ENCODE results near the gene MAP3K5.

DNA sequence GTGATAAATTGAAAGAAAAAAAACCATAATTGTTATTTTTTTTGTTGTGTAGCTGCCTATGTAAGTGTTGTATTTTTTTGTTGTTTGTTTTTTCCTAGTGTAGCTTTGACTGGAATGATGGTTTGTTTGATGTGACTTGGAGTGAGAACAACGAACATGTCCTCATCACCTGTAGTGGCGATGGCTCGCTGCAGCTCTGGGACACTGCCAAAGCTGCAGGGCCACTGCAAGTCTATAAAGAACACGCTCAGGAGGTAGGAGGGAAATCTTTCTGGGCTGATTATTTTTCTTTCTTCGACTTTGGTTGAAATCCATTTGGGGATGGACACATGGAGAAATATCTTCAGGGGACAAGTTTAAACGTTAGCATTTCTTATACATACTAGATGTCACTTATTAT lies 33.9 kb upstream of the MAP3K5 start:
- TF ChIP-seq, protein P1, sequence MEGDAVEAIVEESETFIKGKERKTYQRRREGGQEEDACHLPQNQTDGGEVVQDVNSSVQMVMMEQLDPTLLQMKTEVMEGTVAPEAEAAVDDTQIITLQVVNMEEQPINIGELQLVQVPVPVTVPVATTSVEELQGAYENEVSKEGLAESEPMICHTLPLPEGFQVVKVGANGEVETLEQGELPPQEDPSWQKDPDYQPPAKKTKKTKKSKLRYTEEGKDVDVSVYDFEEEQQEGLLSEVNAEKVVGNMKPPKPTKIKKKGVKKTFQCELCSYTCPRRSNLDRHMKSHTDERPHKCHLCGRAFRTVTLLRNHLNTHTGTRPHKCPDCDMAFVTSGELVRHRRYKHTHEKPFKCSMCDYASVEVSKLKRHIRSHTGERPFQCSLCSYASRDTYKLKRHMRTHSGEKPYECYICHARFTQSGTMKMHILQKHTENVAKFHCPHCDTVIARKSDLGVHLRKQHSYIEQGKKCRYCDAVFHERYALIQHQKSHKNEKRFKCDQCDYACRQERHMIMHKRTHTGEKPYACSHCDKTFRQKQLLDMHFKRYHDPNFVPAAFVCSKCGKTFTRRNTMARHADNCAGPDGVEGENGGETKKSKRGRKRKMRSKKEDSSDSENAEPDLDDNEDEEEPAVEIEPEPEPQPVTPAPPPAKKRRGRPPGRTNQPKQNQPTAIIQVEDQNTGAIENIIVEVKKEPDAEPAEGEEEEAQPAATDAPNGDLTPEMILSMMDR (IDR thresholded peaks at IDR 0.05), result no peak
- TF ChIP-seq EP300 (IDR thresholded peaks at IDR 0.05; ENCODE audit: low read depth), result no peak
- no peak for TF ChIP-seq POLR2A (IDR thresholded peaks at IDR 0.05)
- no peak for TF ChIP-seq POLR2AphosphoS5 (IDR thresholded peaks at IDR 0.05)
